ENCODE results near the gene SRGAP1. TPM values are rescaled to one million over a fixed set of nuclear protein-coding genes. Genes with fewer than 3 reads are reported as not detected.
"Not testable (repeated sequence)": the region's sequence is repeated elsewhere in the genome, so short reads cannot be mapped to it uniquely, and the experiment has no call there.

SRGAP1 gene
- total RNA-seq, 1 donor from 2014 or later: 15.8 TPM

- DNase-seq (ENCODE audit: low spot score): no peak
Measured at GRCh38 chr12:64006211-64006825, 161.8 kb downstream of the SRGAP1 start.

DNA sequence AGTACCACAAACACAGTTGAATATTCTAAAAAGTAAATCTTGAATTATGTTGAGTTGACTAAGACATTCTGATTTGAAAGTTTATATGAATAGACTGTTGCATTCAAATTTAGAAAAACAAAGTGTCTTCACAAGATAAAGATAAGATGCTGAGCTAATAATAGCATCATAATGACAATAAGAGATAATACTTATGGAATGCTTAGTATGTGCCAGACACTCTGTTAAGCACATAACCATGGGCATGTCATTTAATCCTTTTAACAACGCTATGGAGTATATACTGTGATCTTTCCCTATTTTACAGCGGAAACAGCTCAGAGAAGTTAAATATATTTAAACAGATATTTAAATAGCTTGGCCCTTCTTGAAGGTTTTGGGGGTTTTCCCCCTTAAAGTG lies 163.4 kb downstream of the SRGAP1 start:
- DNase-seq (ENCODE audit: low spot score): no peak

DNA sequence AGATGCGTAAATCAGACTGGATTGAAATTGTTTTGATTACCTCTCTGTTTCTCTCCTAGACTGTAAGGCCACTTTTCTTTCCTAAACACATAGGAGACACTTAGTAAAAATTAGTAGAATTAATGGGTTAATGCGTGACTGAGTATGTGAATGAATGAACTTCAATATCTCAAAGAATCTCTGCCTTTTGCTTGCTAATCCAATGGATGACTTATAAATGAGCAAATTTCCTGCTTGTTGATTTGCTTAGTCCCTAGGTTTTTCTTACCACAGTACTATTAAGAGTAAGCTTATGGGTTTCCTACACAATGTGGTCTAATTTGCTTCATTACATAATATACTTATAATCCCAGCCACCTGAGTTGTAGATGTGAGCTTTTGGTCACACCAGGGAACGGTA lies 164.1 kb downstream of the SRGAP1 start:
- DNase-seq (ENCODE audit: low spot score): no peak

- no peak for DNase-seq (ENCODE audit: low spot score)
Measured at GRCh38 chr12:64009321-64010068, 165.0 kb downstream of the SRGAP1 start.

- no peak for DNase-seq (ENCODE audit: low spot score)
Measured at GRCh38 chr12:64010069-64010686, 165.7 kb downstream of the SRGAP1 start.

DNA sequence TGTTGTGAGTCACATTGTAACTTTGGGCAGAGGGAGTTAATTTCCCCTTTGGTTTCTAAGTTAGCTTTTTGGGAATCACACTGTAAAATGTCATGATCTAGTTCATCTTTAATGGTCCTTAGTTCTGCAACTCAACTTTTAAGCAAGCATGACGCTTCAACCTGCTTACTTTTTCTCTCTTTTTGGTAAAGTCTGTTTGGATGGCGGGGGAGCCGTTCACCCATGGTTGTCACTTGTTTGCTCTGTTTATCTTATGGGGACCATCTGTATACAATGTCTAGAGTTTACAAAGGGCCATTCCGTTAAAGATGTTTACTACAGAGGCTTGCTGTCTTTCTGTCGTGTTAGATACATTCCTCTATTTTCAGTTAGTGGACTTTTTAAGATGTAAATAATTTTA lies 172.0 kb downstream of the SRGAP1 start:
- no peak for DNase-seq (ENCODE audit: low spot score)

DNA sequence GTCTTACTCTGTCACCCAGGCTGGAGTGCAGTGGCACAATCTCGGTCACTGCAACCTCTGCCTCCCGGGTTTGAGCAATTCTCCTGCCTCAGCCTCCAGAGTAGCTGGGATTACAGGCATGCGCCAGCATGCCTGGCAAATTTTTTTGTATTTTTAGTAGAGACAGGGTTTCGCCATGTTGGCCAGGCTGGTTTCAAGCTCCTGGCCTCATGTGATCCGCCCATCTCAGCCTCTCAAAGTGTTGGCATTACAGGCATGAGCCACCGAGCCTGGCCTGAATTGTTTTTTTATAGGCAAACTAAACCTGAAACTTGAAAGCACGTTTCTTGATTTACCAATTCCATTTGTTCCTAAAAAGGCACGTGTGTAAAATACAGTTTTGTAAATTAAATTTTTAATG lies 173.6 kb downstream of the SRGAP1 start:
- DNase-seq (ENCODE audit: low spot score): not testable (repeated sequence)

DNA sequence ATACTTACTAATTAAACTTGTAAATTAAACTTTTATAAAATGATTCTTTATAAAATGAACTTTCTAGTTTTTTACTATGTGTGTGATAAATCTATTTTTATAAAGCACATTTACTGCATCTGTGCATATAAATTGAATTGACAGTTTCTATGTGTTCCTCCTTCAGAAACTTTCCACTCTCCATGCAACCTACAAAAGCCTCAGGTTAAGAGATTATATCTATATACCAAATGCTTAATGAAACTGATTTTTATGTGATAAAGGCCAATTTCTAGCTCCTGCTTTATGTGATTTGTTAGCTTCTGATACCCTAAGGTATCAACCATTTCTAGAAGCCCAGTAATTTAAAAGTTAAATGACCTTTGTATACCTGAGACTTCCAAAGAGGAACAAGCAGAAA lies 174.0 kb downstream of the SRGAP1 start:
- no peak for DNase-seq (ENCODE audit: low spot score)

DNA sequence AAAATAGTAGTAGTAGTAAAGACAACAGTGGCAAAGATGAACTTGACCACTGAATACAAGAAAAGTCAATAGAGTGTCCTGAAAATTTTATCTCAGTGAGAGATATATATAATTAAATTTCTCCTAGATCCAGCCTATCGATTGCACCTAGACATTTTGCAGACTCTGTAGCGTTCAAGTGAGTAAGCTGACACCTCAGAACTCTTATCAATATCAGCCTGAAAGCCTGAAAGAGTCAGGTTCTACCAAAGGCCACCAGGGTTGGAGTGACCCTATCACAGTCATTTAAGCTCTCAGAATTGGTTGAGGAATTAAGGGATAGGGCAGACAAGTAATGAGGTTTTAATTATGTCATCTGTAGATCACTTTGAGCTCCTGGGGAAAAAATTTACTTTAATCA lies 174.6 kb downstream of the SRGAP1 start:
- DNase-seq (ENCODE audit: low spot score): no peak

- DNase-seq (ENCODE audit: low spot score): no peak
Measured at GRCh38 chr12:64019654-64020053, 175.2 kb downstream of the SRGAP1 start.

DNA sequence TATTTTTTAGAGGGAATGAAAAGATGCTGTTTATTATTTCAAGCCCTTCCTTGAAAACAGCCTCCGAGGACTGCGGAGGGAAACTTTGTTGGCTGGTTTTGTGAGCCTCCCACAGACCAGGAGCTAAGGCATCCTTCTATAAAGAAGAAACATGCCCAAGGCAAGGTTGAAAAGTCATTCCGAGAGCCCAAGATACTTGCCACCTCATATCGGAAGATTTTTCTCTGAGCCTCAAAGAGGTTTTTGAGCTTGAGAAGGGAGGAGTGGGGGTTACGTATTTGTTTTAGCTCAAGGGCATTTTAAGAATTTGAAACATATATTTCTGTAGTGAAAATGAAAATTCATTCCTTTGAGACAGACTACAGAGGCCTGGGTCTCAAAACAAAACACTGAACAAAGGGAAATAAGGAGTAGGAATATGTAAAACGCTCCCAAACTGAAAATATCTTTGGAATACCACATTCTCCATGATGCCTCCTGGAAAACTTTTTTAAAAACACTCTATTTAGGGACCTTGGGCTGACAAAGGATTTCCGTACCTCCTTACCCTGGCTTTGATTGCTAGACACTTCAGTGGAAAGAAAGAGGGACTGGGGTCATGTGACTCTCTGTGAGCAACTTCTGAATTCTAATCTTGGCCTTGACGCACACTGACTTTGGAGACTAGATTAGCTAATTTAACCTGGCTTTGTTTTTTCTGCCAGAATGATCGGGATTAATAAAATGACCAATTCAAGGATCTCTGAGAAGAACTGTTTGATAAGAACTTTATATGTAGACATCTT lies 180.9 kb downstream of the SRGAP1 start:
- no peak for DNase-seq (ENCODE audit: low spot score)

GRCh38 chr12:64027311-64027710 lies 182.8 kb downstream of the SRGAP1 start:
- DNase-seq (ENCODE audit: low spot score): no peak

GRCh38 chr12:64028541-64028940 lies 184.0 kb downstream of the SRGAP1 start:
- no peak for DNase-seq (ENCODE audit: low spot score)

DNA sequence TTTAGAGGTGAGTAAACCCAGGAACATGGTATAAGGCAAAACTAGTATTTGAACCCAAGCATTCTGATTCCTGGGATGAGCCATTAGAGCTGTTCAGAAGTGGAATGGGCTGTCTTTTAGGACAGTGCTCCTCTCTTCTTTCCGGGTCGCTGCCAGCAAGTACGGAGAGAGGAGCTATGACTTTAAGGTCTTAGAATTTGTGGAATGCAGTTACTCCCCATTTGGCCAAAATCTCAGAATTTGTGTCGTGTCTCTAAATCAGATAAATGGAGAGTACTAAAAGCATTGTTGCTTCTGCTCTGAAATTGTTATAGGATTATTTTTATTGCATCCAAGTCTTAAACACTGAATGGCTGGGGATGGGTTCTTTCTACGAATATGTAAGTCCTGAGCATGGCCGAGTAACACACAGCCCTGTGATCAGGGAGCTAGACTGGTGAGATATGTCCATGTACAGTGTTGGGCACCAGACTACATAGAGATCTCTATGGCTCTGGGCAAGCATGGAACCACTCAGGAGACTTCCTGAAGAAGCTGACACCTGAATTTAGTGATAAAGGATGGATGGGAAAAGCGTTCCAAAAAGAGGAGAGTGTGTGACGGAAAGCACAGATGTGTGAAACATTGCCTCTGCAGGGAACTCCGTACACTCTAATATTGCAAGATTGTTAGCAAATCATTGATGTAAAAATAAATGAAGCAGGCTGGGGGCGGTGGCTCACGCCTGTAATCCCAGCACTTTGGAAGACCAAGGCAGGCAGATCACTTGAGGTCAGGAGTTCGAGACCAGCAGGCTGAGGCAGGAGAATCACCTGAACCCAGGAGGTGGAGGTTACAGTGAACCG lies 184.7 kb downstream of the SRGAP1 start:
- no peak for DNase-seq (ENCODE audit: low spot score)

DNA sequence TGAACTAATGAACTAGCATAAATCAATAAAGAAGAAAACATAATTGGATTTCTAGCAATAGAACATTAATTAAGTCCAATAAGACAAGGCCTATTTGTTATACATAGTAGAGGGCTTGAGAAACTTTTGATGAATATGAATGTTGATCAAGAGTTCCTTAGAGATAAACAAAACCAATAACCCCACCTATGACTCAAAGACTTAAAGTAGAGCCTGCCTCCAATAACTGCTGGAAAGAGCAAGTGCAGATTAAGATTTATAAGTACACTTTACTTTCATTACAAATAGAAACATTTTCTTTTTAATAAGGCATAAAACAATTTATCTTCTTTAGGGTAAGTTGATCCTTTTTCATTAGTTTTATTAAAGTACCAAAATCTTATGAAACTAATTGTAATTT lies 185.7 kb downstream of the SRGAP1 start:
- no peak for DNase-seq (ENCODE audit: low spot score)

- not testable (repeated sequence) for DNase-seq (ENCODE audit: low spot score)
Measured at GRCh38 chr12:64034056-64034455, 189.6 kb downstream of the SRGAP1 start.

DNA sequence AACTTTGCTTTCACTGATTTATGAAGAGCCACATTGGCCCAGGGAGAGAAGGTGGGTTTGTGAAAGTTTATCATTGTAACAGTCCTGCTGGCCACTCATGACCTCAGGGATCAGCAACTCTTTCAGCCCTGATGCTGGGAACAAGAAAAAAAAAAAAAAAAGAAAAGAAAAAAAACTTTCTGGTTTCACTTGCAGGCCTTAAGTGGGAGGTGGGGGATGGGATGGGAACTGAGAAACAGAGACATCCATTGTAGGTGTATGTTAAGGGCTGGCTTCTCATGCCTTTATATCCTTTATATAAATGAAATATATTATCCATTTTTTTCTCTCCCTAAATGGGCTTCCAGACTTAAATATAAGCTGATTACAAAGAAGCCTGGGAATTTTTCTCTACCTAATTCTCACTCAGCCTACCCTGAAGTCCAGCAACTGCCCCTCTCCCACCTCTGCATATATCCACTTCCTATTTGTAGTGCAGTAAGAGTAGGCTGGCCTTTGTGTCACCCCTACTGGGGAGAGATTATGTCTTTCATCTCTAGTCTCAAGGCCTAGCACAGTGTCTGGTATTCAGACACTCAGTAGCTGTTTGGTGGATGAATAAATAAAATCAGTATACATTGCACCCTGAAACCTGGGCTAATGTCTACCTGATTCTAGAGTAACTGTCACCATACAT lies 190.5 kb downstream of the SRGAP1 start:
- DNase-seq (ENCODE audit: low spot score): no peak

- no peak for DNase-seq (ENCODE audit: low spot score)
Measured at GRCh38 chr12:64036414-64036813, 191.9 kb downstream of the SRGAP1 start.

- no peak for DNase-seq (ENCODE audit: low spot score)
Measured at GRCh38 chr12:64039281-64039871, 194.9 kb downstream of the SRGAP1 start.

- DNase-seq (ENCODE audit: low spot score): no peak
Measured at GRCh38 chr12:64042911-64043310, 198.4 kb downstream of the SRGAP1 start.

Measured in ureter (tissue), 1 donor.